Peyer's patch (tissue), 4 donors: ENCODE measurements around the gene JPH4.

ENCODE experiments used
- POLR2A ChIP-seq, 2 donors: fragments of 450-650 bp; IDR thresholded peaks; one replicate each; pipeline ENCODE4 v1.5.1; 2017; ENCODE audit warnings: antibody characterized with exemption in 2 of 2, mild to moderate bottlenecking in 2 of 2, moderate library complexity in 2 of 2
- TF ChIP-seq, protein P1 (sequence below), 6 experiments: fragments of 450-650 bp in 4 of 6; fragments of 200-600 bp in 2 of 6; sonication (generic) in 1 of 6; IDR thresholded peaks; one replicate each; pipeline ENCODE4 v1.5.1; 2017 to 2019; ENCODE audit warnings: antibody characterized with exemption in 6 of 6, mild to moderate bottlenecking in 3 of 6, moderate library complexity in 1 of 6

DNA sequence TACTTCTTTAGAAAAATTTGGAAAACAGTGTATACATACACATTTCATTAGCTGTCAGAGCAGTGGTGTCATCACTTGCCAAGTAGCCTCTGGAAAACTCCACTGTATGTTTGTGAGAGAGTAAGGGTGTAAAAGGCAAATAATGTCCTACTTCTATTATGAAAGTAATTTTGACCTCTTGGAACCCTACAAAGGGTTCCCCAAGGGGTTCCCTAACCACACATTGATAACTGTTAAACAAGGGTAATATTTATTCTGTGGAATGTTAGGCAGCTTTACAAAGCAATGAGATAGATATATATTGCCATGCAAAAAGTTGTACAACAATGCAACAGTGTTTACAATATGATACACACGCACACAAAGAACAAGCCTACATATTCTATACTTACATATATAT lies 38.9 kb upstream of the JPH4 start:
- no peak for TF ChIP-seq POLR2A (IDR thresholded peaks at IDR 0.05)
- TF ChIP-seq, protein P1, sequence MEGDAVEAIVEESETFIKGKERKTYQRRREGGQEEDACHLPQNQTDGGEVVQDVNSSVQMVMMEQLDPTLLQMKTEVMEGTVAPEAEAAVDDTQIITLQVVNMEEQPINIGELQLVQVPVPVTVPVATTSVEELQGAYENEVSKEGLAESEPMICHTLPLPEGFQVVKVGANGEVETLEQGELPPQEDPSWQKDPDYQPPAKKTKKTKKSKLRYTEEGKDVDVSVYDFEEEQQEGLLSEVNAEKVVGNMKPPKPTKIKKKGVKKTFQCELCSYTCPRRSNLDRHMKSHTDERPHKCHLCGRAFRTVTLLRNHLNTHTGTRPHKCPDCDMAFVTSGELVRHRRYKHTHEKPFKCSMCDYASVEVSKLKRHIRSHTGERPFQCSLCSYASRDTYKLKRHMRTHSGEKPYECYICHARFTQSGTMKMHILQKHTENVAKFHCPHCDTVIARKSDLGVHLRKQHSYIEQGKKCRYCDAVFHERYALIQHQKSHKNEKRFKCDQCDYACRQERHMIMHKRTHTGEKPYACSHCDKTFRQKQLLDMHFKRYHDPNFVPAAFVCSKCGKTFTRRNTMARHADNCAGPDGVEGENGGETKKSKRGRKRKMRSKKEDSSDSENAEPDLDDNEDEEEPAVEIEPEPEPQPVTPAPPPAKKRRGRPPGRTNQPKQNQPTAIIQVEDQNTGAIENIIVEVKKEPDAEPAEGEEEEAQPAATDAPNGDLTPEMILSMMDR (IDR thresholded peaks at IDR 0.05): no peak
